PFSK-1 (cell line): ENCODE data around the gene ALX1.

Source experiments
- FOXP2 ChIP-seq: optimal IDR thresholded peaks from 2 replicates; pipeline ENCODE3; 2011; ENCODE audit warnings: borderline replicate concordance, control low read depth, inconsistent platforms; ENCODE audit not compliant: insufficient read depth; ENCODE audit errors: extremely low read length, extremely low read depth
- POLR2AphosphoS5 ChIP-seq: IDR thresholded peaks from 2 replicates; pipeline ENCODE4 v1.6.1; 2012; ENCODE audit warnings: low read depth, mild to moderate bottlenecking, control low read depth, low read length, moderate library complexity
- SIN3A ChIP-seq: IDR thresholded peaks from 2 replicates; pipeline ENCODE4 v1.6.1; 2012; ENCODE audit warnings: mild to moderate bottlenecking, low read length, moderate library complexity, borderline replicate concordance; ENCODE audit not compliant: insufficient read depth
- TAF1 ChIP-seq: IDR thresholded peaks from 2 replicates; pipeline ENCODE4 v1.6.1; 2012; ENCODE audit warnings: low read length, control low read depth, borderline replicate concordance; ENCODE audit not compliant: insufficient read depth
- TF ChIP-seq, protein P1 (sequence below), 2 experiments: IDR thresholded peaks; 2 replicates each; pipeline versions ENCODE4 v1.6.1 to v1.8.0; 2011 to 2012; ENCODE audit warnings: low read depth in 2 of 2, low read length in 2 of 2, control low read depth in 1 of 2, inconsistent platforms in 1 of 2, mild to moderate bottlenecking in 1 of 2, moderate library complexity in 1 of 2; ENCODE audit not compliant: insufficient read depth in 1 of 2

DNA sequence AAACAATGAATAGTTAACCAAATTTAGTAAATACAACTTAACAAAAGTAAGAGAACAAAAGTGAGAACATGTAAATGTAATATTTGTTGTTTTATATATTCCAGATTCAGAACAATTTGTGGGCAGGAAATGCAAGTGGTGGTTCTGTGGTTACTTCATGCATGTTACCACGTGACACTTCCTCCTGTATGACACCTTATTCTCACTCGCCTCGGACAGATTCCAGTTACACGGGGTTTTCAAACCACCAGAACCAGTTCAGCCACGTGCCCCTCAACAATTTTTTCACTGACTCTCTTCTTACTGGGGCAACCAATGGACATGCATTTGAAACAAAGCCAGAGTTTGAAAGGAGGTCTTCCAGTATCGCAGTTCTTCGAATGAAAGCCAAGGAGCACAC lies 21.0 kb downstream of the ALX1 start:
- TF ChIP-seq, protein P1, sequence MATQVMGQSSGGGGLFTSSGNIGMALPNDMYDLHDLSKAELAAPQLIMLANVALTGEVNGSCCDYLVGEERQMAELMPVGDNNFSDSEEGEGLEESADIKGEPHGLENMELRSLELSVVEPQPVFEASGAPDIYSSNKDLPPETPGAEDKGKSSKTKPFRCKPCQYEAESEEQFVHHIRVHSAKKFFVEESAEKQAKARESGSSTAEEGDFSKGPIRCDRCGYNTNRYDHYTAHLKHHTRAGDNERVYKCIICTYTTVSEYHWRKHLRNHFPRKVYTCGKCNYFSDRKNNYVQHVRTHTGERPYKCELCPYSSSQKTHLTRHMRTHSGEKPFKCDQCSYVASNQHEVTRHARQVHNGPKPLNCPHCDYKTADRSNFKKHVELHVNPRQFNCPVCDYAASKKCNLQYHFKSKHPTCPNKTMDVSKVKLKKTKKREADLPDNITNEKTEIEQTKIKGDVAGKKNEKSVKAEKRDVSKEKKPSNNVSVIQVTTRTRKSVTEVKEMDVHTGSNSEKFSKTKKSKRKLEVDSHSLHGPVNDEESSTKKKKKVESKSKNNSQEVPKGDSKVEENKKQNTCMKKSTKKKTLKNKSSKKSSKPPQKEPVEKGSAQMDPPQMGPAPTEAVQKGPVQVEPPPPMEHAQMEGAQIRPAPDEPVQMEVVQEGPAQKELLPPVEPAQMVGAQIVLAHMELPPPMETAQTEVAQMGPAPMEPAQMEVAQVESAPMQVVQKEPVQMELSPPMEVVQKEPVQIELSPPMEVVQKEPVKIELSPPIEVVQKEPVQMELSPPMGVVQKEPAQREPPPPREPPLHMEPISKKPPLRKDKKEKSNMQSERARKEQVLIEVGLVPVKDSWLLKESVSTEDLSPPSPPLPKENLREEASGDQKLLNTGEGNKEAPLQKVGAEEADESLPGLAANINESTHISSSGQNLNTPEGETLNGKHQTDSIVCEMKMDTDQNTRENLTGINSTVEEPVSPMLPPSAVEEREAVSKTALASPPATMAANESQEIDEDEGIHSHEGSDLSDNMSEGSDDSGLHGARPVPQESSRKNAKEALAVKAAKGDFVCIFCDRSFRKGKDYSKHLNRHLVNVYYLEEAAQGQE (IDR thresholded peaks at IDR 0.05; ENCODE audit: insufficient read depth in 1 of 2, low read depth in 2 of 2, low read length in 2 of 2): no peak
- TF ChIP-seq SIN3A: no peak
- peak; percentile 28 for TF ChIP-seq POLR2AphosphoS5
- no peak for TF ChIP-seq TAF1
- no peak for TF ChIP-seq FOXP2
